NK-92 treated with Interleukin-12 subunit alpha and Interleukin-12 subunit beta, amount 100 ng/mL, for 24 hours (cell line): ENCODE data around the gene PSD.
A peak's percentile ranks its signal among the peaks of the same experiment; 100 is the strongest.

Source experiments
- DNase-seq: peaks from one replicate; lab custom pipeline; 2025; lab: John Stamatoyannopoulos, UW

Gene PSD

DNA sequence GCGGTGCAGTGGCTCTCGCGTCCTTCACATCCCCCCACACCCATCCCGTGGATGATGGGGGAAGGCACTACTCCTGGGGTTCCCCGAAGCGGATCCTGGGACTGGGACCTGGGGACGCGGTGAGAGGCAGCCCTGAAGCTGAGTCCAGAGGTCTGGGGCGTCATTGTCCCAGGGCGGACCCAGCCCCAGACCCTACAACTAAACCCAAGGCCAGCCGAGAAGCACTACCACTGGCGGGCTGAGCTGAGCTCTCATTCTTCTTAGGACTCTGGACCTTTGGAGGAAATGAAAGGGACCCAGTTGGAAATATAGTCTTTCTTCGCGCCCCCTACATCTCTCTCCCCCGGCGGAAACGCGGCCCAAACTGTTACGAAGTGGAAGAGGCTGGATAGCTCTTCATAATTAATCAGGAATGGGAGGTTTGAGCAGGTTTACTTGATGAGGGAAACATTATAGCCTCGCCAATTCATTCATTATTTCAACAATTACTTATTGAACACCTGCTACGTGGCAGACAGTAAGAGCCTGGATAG, 1.7 kb upstream of the PSD start:
- no peak for DNase-seq

DNA sequence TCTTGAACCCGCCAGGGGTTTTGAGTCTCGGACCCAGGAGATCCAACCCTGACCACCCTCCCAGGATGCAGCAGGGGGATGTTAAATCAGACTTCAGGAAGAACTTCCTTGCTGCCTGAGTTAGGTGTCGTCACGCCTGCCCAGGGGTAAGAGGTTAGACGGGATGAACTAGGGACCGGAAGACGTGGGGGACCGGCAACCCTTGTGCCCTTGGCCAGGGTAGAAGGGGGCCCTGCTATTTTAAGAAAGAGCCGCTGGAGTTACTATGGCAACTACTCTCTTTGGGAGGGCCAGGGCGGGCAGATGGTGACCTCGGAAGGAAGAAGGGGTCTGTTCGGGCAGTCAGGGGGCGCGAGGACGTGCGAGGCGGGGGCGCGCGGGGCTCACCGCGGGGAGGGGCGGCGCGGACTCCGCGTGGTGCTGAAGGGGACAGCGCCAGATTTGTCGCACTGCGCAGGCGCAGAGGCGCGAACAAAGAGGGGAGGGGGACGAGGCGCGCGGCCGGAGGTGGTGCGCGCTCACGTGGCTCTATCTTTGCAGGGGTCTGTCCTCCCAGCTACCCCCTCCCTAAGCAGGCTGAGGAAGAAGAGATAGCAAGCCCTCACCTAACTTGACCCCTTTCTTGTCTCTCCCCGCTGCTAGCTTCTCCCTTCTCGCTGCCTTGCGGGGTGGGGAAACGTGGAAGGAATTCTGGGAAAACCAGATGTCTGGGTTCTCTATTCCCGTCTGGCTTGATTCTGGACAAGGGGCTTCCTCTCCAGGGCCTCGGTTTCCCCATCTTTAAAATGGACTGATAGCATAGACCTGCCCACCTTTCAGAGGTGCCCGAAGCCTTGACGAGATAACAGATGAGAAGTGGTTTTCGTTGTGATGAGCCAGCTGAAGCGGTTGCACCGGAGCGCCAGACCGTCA, 940 bp upstream of the PSD start:
- DNase-seq, result peak; percentile 48

DNA sequence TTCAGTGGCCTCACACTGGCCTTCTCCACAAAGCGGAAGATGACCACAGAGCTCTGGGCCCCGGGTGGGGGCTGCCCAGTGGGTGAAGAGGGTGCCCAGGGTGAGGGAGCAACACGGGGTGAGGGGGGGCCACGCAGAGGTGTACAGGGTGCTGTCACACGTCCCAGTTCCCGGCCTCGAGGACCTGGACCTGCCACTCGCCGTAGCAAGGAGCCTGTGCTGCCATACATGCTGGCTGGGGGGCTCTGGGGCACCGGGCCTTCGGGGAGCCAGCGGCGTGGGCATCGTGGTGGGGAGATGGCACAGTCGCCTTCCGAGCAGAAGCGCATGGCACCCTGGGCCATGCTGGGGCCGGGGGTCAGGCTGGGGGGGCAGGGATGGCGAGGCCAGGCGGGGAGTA, 1.9 kb downstream of the PSD start:
- no peak for DNase-seq

DNA sequence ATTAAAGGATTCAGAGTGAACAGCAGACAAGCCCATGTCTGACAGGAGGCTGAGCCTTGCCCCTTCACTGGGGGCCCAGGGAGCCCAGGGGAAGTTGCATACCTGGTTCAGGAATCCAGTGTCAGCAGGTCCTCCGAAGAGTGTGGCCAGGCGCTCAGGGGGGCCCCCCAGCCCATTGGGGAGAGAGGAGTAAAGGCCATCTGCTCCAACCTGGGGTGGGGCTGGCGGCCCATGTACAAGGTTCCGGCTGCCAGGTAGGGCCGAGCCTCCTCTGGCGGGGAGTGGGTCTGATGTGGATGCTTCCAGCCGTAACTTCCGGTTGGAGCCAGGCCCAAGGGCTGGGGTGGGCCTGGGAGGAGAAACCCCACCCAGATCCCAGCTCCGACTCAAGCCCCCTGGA, 2.3 kb downstream of the PSD start:
- no peak for DNase-seq

DNA sequence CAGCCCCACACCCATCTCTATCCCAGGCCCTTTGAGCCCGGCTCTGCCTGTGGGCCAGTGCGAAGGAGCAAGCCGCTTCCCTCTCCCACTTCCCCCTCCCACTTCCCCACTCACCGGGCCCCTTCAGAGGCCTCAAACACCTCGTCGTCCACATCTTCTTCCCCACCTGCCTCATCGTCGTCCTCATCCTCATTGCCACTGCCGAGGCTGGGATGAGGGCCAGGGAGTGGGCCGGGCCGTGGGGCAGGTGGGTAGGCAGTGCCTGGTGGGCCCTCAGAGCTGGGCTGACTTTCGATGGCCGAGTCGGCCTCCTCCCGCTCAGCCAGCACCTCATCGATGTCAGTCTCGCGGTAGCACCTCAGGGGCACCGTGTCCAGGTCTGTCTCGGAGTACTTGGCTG, 3.8 kb downstream of the PSD start:
- no peak for DNase-seq

DNA sequence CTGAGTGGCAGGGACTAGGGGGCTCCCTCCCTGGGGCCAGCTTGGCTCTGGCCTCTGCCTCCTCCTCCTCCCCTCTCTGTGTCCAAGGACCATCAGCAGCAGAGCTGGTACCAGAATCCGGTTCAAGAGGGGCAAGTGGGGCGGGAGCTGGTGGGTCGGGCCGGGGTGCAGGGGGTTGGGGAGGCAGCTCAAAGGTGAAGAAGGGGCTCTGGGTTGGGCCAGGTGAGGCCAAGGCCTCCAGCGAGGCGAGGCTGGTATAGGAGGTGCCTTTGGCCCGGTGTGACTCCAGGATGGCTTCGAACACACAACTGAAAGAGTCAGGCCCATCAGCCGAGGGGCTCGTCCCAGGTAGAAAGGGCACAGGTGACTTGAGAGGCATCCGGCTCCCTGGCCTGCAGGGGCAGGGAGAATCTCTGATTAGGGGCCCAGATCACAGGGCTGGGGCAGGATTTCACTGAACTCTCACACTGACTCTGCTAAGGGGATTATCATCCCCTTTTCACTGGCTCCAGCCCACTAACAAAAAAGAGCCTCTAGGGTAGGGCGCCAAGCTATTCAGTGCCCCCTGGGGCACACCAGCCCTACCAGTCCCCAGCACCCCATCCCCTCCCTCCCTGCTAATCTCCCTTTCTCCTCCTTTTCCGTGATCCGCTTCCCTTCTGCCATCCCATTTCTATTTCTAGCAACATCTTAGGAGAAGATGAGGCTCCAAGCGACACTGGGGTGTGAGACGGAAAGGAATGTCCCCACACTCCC, 4.6 kb downstream of the PSD start:
- DNase-seq, result no peak

DNA sequence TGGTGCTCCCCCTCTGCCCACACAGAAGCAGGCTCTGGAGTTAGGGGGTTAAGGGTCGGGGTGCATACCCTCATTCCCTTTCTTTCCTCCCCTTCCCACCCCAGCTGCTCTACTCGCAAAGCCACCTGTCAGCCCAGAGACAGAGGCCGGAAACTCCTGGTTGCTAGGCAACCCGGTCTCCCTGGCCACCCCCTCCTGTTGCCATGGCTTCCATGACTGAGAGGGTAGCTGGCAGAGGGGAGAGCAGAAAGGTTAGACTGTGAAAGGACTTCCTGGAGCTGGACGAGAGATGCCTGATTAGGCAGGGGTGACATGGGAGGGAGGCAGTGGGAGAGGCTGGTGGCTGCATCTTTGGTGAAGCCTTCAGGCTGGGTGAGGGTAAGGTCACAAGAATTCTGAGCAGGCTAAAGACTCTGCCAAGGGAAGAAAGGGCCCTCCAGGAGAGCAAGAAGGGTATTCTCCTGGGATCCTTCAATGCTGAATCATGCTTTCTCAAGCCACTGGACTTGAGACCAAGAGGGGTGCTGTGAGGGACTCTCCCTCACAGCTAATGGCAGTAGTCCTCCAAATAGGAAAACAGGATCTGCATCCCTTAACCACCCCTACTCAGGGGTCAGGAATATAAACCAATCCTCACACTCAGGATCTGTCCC, 5.4 kb downstream of the PSD start:
- peak; percentile 48 for DNase-seq

DNA sequence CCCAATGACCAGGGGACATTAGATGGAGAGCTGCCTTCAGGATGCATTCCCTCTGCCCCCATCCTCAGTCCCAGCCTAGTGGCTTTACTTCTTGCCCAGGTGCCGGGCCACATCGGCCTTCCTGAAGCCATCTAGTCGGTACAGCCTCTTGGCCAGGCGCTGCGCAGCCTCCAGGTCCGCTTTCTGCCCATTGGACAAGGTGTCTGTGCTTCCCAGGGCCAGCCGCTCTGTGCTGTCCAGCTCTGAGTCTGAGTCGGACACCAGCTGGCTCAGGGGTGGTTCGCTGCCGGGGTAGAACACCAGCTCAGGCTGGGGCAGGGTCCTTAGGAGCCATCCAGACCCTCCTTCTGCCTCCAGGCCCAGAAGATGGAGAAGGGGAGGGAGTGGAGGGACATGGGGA, 6.3 kb downstream of the PSD start:
- no peak for DNase-seq

DNA sequence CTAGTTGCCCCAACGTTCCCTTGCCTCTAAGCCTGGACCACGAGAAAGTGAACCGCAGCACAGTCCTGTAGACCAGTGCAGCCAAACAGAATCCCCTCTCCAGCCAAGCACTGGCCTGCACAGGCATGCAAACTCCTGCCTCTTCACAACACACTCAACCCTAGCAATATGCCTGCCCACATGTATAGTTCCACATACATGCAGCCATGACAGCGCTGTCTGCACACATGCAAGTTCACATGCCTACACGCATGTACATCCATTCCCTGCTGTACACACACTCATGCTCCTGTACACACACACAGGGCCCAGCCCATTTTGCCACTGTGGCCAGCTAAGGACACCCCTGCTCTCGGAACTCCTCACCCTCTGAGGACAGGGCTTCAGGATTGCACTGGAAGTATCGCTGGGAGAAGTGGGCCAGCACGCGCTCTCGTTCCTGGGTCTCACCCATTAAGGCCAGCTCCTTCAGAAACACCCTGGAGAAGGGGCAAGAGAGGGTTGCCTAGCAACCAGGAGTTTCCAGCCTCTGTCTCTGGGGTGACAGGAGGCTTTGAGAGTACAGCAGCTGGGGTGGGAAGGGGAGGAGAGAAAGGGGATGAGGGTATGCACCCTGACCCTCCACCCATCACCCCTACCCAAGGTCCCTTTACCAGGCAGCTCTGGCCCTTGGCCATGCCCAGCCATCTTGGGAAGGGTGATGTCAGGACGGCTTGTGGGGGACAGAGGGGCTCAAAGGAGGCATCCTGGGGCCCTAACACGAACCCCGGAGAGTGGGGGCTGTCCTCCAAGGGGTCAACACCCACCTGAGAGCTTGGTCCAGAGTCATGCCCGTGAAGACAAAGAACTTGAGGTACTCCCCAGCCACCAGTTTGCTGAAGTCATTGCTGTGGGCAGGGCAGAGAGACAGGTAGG, 7.0 kb downstream of the PSD start:
- DNase-seq, result no peak

DNA sequence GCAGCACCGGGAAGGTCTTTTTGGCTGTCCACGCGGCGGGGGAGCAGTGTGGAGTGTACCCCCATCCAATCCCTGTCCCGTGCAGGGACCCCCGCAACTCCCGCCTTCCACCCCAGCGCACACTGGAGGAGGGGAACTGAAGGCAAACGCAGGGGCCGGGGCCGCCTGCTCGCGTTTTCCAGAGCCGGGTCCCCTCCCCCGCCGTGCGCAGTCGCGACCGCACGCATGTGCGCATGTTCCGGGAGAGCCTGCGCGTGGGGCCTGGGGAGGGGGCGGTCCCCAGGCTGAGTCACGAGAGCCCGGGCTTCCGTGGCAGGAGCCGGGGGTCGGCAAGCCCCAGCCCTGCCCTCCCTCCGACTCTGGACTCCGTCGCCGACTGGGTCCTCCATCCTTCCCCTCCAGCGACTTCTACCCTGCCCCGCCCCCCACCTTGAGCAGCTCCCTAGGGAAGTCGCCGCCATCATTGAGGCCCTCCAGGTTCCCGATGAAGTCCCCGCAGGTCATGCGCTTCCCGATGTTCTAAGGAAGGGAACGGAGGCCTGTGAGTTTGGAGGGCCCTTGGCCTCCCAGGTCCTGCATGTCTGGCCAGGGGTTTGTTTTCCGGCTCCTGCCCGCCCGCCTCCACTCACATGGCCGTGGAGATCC, 8.0 kb downstream of the PSD start:
- no peak for DNase-seq

DNA sequence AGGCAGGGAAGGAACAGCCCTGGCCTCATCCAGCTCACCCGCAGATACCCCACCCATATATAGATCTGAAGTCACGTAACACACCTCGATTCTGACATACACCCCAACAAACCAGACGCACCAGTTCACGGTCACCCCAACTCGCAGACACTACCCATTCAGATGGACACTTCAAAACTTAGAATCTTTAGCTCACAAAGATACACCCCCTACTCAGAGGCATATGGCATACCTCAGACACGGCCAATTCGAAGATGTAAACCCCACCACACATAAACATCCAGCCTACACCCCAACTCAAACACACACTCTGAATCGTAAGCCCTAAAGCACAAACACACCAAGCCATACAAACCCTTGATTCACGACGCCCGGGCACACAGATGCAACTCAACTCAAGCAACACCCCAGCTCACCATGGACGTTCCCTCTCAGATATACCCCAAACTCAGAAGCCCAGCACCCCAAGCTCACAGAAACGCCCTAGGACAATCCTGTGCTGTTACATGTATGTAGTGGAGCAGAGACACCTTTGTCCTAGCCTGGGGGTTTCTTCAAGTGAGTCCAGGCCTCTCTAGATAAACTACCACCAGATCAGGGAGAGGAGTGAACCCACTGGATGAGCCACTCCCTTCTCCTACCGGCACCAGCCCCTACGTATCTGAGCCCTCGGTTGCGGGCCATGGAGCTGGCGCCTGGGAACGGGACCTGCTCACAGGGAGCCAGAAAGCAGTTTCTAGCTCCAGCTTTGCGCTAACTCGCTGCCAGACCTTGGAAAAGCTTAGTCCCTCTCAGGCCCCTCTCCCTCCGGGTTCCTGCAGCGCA, 8.8 kb downstream of the PSD start:
- DNase-seq, result no peak

DNA sequence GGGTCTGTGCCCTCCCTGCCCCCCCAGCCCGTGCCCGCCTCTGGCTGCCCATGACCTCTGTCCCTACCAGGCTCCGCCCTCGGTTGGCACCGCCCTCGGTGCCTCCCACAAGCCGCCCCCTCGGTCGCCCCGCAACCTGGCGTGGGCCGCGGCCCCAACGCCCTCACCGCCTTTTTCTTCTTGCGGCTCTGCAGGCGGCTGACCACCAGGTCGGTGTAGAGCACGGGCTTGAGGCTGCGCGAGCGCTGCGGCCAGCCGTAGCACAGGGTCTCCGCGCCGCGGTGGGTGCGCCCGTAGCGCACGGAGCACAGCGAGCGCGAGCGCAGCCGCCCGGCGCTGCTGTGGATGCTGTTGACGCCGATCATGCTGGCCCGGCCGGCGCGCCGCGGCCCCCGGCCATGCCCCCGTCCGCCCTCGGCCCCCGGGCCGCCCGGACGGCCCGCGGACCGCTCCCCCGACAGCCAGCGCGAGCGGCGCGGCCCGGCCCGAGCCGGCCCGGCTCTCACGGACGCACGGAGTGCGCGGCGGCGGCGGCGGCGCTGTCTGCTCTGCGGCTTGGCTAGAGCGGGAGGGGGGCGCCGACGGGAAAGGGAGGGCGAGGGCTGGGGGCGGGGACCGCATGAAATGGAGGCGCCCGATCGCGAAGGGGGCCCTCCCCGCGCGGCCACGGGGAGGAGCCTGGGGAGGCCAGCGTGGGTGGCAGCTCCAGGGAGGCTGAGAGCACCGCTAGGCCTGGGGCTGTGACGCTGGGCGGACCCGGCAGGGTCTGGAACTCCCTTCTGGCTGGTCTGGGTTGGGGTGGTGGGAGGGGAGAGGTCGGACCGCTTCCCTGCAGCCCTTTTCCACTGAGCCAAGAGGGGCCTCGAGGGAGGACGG, 9.6 kb downstream of the PSD start:
- no peak for DNase-seq

DNA sequence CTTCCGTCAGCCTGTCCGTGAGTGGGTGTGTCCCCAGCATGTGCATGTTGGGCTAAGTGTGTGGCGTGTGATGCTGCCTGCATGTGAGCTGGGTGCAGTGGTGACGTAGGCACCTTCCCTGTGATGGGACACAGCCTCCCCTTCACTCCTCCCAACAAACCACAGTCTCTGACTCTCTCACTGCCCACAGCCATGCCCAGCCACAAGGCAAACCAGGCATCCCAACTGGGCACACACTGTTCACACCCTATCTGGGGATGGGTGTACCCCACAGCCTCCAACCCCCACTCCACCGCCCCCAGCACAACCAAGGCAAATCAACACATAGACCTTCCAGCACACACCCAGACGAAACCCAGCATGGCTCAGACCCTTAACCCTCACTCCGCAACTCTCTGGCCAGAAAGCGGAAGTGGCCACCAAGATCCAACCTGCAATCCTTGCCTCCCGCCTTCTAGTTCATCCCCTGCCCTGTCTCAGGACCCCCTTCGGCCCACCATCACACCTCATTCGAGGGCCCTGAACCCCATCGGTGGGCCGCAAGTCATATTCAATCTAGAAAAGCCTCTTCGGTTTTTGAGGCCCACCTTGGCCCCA, 10.4 kb downstream of the PSD start:
- no peak for DNase-seq

DNA sequence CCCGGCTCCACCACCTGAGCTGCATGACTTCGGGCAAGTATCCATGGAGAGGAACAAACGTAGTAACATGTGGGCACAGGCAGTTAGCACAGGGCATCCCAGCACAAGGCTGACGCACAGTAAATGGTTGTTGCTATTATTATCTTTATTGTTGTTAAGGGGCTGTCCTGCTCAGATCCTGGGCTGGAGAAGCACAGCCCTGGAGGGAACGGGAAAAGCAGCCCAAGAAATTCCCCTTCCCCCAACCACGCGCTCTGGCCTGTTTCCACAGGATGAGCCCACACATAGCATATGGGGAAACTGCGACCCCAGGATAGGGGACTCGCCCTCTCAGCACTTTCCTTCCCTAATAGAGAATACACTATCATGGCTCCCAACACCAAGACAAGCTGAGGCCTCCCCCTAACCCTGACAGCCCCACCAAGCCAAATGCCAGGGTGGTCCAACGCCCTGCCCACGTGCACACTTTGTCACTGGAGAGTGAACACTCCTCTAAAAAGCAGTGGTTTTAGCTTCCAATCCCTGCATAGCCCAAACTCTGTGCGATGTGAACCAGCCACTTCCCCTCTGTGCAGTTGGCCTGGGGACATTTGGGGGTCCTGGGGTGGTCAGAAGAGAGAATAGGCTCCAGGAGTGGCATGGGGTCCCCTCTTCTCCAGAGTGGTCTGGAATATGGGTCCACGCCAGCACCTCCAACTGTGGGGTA, 11.0 kb downstream of the PSD start:
- no peak for DNase-seq

DNA sequence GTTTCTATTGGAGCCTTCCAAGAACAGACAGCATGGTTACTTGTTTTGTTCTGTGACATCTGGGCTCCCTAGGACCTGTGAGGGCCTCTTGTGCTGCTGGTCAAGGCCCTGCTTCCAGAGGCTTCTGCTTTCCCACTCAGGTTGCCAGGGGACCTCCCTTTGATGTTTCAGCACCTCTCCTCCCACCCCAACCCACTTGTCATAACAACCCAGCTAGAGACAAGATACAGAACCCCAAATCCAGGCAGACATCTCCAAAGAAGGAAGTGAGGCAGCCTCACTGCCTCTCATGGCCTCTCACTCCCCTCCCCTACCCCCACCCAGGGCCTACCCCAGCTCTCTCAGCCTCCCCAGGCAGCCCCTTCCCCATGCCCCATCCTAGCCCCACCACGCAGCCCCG, 11.8 kb downstream of the PSD start:
- no peak for DNase-seq

DNA sequence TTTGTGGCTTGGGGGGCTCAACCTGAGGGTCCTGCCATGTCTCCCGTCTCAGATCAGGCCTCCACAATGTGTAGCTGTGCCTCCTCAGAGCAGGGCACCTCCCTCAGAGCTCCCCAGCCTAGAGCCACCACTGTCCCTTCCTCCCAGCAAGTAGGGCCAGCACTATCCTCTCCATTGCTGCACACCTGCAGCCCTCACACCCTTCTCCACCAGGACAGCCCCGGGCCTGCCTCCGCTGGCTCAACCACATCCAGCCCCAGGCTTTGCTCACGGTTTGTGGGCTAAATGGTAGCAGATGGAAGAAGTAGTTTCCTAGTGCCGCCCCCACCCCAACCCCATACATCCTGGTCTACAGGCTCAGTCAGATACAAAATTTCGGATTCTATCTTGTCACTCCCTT, 13.0 kb downstream of the PSD start:
- no peak for DNase-seq

DNA sequence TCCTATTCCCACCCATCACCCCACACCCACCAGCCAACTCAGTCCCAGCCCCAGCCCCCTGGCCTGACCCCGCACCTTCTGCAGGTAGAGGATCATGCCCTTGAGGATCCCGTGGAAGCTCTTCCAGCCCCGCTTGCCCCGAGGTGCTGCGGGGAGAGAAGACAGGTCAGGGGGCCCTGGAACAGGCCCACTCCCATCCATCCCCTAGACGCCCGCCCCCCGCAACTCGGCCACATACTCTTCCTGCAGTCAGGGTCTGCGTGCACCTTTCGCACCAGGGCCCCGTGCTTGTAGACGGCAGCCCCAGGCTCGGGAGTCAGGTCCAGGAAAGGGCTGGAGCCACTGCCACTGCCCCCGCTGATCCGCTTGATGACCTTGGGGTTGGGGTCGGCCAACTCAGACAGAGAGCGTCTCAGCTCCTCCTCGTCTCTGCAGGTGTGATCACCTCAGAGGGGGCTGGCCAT, 13.4 kb downstream of the PSD start:
- no peak for DNase-seq
